T-helper 1 cell treated with Interleukin-12 subunit alpha and Interleukin-12 subunit beta and Interleukin-4 antibody, amounts not matched to agents 30 μg/mL and 1 μg/mL, for 36 hours (primary cell): Measurements from ENCODE around the gene RARB.

Experiments
- H3K27ac Mint-ChIP-seq: one replicate; pipeline ENCODE4 v1.8.0; 2021; ENCODE audit warnings: mild to moderate bottlenecking, mixed read lengths
- H3K27me3 Mint-ChIP-seq: one replicate; pipeline ENCODE4 v1.8.0; 2021; ENCODE audit warnings: low read depth, mixed read lengths
- H3K36me3 Mint-ChIP-seq: one replicate; pipeline ENCODE4 v1.8.0; 2021; ENCODE audit warnings: low read depth, mixed read lengths
- H3K4me1 Mint-ChIP-seq: one replicate; pipeline ENCODE4 v1.8.0; 2021; ENCODE audit warnings: low read depth, mixed read lengths
- H3K4me3 Mint-ChIP-seq: one replicate; pipeline ENCODE4 v1.8.0; 2021; ENCODE audit warnings: mild to moderate bottlenecking, moderate library complexity, mixed read lengths
- H3K9me3 Mint-ChIP-seq: one replicate; pipeline ENCODE4 v1.8.0; 2021; ENCODE audit warnings: mixed read lengths

The RARB gene

GRCh38 chr3:25565807-25566206, 137.7 kb downstream of the RARB start:
- Mint-ChIP-seq H3K36me3 (no peaks in the 10 kb centered on the region), H3K27me3 (no peaks in the 10 kb centered on the region), H3K9me3 (no peaks in the 10 kb centered on the region), H3K4me1 (no peaks in the 10 kb centered on the region), H3K27ac (no peak overlapping the region), H3K4me3 (no peak overlapping the region)

- Mint-ChIP-seq H3K27ac (no peak overlapping the region), H3K4me3 (no peak overlapping the region), H3K36me3 (no peaks in the 10 kb centered on the region), H3K4me1 (no peaks in the 10 kb centered on the region), H3K9me3 (no peaks in the 10 kb centered on the region), H3K27me3 (no peaks in the 10 kb centered on the region)
Measured at GRCh38 chr3:25566358-25566920, 138.4 kb downstream of the RARB start.

- Mint-ChIP-seq H3K36me3 (no peaks in the 10 kb centered on the region), H3K27ac (no peak overlapping the region), H3K27me3 (no peaks in the 10 kb centered on the region), H3K4me1 (no peaks in the 10 kb centered on the region), H3K4me3 (no peak overlapping the region), H3K9me3 (no peaks in the 10 kb centered on the region)
Measured at GRCh38 chr3:25567388-25567787, 139.3 kb downstream of the RARB start.

GRCh38 chr3:25567806-25568524, 139.9 kb downstream of the RARB start:
- Mint-ChIP-seq H3K4me1 (no peaks in the 10 kb centered on the region), H3K9me3 (no peaks in the 10 kb centered on the region), H3K27me3 (no peaks in the 10 kb centered on the region), H3K4me3 (no peak overlapping the region), H3K27ac (no peak overlapping the region), H3K36me3 (no peaks in the 10 kb centered on the region)

GRCh38 chr3:25568525-25569078, 140.5 kb downstream of the RARB start:
- H3K4me1 Mint-ChIP-seq, result no peaks in the 10 kb centered on the region
- no peaks in the 10 kb centered on the region for H3K36me3 Mint-ChIP-seq
- no peak overlapping the region for H3K27ac Mint-ChIP-seq
- no peak overlapping the region for H3K4me3 Mint-ChIP-seq
- no peaks in the 10 kb centered on the region for H3K9me3 Mint-ChIP-seq
- H3K27me3 Mint-ChIP-seq, result no peaks in the 10 kb centered on the region

- no peaks in the 10 kb centered on the region for H3K4me1 Mint-ChIP-seq
- no peaks in the 10 kb centered on the region for H3K9me3 Mint-ChIP-seq
- H3K27me3 Mint-ChIP-seq, result no peaks in the 10 kb centered on the region
- no peak overlapping the region for H3K27ac Mint-ChIP-seq
- H3K4me3 Mint-ChIP-seq, result no peak overlapping the region
- no peaks in the 10 kb centered on the region for H3K36me3 Mint-ChIP-seq
Measured at GRCh38 chr3:25571285-25571684, 143.2 kb downstream of the RARB start.

- H3K27ac Mint-ChIP-seq, result no peak overlapping the region
- no peaks in the 10 kb centered on the region for H3K9me3 Mint-ChIP-seq
- no peaks in the 10 kb centered on the region for H3K27me3 Mint-ChIP-seq
- H3K4me1 Mint-ChIP-seq, result no peaks in the 10 kb centered on the region
- H3K4me3 Mint-ChIP-seq, result no peak overlapping the region
- no peaks in the 10 kb centered on the region for H3K36me3 Mint-ChIP-seq
Measured at GRCh38 chr3:25572336-25572735, 144.3 kb downstream of the RARB start.

GRCh38 chr3:25572919-25573385, 144.9 kb downstream of the RARB start:
- Mint-ChIP-seq H3K27ac (no peak overlapping the region), H3K4me1 (no peaks in the 10 kb centered on the region), H3K27me3 (no peaks in the 10 kb centered on the region), H3K36me3 (no peaks in the 10 kb centered on the region), H3K9me3 (no peaks in the 10 kb centered on the region), H3K4me3 (no peak overlapping the region)

- Mint-ChIP-seq H3K9me3 (no peaks in the 10 kb centered on the region), H3K4me1 (no peaks in the 10 kb centered on the region), H3K27me3 (no peaks in the 10 kb centered on the region), H3K27ac (no peak overlapping the region), H3K4me3 (no peak overlapping the region), H3K36me3 (no peaks in the 10 kb centered on the region)
Measured at GRCh38 chr3:25573386-25574171, 145.5 kb downstream of the RARB start.

- H3K27ac Mint-ChIP-seq, result no peak overlapping the region
- no peaks in the 10 kb centered on the region for H3K27me3 Mint-ChIP-seq
Measured at GRCh38 chr3:25574172-25574765, 146.2 kb downstream of the RARB start.

GRCh38 chr3:25575001-25575400, 146.9 kb downstream of the RARB start:
- H3K9me3 Mint-ChIP-seq, result no peaks in the 10 kb centered on the region
- H3K36me3 Mint-ChIP-seq, result no peaks in the 10 kb centered on the region
- no peaks in the 10 kb centered on the region for H3K27me3 Mint-ChIP-seq
- H3K27ac Mint-ChIP-seq, result no peak overlapping the region
- no peak overlapping the region for H3K4me3 Mint-ChIP-seq
- H3K4me1 Mint-ChIP-seq, result no peaks in the 10 kb centered on the region

More at GRCh38 chr3:25574172-25574765, 146.2 kb downstream of the RARB start:
- H3K36me3 Mint-ChIP-seq, result no peaks in the 10 kb centered on the region
- no peak overlapping the region for H3K4me3 Mint-ChIP-seq
- H3K4me1 Mint-ChIP-seq, result no peaks in the 10 kb centered on the region
- H3K9me3 Mint-ChIP-seq, result no peaks in the 10 kb centered on the region

- H3K9me3 Mint-ChIP-seq, result no peaks in the 10 kb centered on the region
- H3K27ac Mint-ChIP-seq, result no peak overlapping the region
Measured at GRCh38 chr3:25576146-25576545, 148.1 kb downstream of the RARB start.

GRCh38 chr3:25576831-25577454, 148.9 kb downstream of the RARB start:
- no peak overlapping the region for H3K4me3 Mint-ChIP-seq
- H3K27me3 Mint-ChIP-seq, result no peaks in the 10 kb centered on the region
- no peaks in the 10 kb centered on the region for H3K9me3 Mint-ChIP-seq
- H3K36me3 Mint-ChIP-seq, result no peaks in the 10 kb centered on the region
- H3K27ac Mint-ChIP-seq, result no peak overlapping the region
- no peaks in the 10 kb centered on the region for H3K4me1 Mint-ChIP-seq

More at GRCh38 chr3:25576146-25576545, 148.1 kb downstream of the RARB start:
- Mint-ChIP-seq H3K4me3 (no peak overlapping the region), H3K27me3 (no peaks in the 10 kb centered on the region), H3K4me1 (no peaks in the 10 kb centered on the region), H3K36me3 (no peaks in the 10 kb centered on the region)

GRCh38 chr3:25578059-25578458, 150.0 kb downstream of the RARB start:
- H3K9me3 Mint-ChIP-seq, result no peaks in the 10 kb centered on the region
- H3K36me3 Mint-ChIP-seq, result no peaks in the 10 kb centered on the region
- no peaks in the 10 kb centered on the region for H3K27me3 Mint-ChIP-seq
- H3K27ac Mint-ChIP-seq, result no peak overlapping the region
- no peak overlapping the region for H3K4me3 Mint-ChIP-seq
- no peaks in the 10 kb centered on the region for H3K4me1 Mint-ChIP-seq
